NOMO-1 treated with dmso at 0.1 percent for 144 hours (cell line): Measurements from ENCODE around the gene TECRL.

Source experiments
- DNase-seq: peaks from one replicate; lab custom pipeline; 2025; ENCODE audit not compliant: unreplicated experiment; lab: John Stamatoyannopoulos, UW

The TECRL gene, protein sequence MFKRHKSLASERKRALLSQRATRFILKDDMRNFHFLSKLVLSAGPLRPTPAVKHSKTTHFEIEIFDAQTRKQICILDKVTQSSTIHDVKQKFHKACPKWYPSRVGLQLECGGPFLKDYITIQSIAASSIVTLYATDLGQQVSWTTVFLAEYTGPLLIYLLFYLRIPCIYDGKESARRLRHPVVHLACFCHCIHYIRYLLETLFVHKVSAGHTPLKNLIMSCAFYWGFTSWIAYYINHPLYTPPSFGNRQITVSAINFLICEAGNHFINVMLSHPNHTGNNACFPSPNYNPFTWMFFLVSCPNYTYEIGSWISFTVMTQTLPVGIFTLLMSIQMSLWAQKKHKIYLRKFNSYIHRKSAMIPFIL

DNA sequence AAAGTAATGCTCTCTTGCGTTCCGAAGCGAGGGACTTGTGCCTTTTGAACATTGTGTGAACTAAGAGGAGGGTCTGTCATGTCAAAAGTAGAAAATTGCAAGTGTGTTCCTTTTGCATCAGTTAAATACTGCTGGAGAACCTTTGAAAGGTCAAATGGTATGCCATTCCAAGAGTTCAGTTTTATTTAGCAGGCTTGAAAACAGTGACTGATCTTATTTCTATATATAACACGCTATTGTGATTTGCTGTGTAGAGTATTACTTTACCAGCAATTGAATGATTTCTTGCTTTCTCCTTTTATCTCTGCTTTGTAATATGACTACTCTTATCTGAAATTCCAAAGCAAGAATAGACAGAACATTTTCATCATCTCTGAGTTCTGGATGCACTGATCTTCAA, at the start of gene TECRL:
TECRL (minus strand) TSS at position 151 of the 400 bp plus-strand sequence; CDS start at position 52, 99 bp downstream.
- no peak for DNase-seq

DNA sequence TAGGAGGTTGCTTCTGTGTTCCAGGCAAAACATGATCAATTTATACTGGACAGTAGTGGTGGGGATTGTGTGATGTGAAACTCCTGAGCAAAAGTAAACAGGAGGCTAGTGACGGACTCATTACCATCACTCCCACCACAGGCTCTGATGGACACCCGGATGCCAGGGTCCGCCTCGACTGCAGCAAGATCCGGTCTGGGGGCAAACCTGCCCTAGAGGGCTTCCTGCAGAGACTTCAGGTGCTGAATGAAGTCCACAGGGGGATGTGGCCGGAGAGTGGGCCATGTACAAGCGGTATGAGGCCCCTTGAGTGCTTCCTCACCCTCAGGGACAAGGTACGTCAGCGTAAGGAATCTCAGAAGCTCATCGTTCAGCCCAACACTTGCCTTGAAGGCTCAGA, 23.4 kb upstream of the TECRL start:
- DNase-seq = no peak

- DNase-seq = no peak
These were observed 21.7 kb upstream of the TECRL start for GRCh38 chr4:64430933-64431332.

DNA sequence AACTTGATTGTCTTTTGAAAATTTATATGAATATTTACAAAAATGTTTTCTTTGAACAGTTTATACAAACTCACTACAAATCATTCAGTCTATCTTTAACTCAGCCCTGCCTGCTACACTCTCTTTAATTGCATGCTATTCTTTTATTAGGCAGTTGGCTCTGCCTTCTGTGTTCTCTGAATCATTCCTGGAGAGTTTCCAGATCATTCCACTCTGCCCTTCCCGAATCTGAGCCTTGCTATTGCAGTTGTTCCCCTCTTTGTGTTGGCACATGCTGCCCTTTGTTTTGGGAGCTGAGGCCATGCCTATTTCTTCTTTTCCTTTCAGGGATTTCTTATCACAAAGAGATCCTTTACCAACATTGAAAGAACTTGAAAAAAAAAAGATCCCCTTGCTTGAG, 8.7 kb upstream of the TECRL start:
- no peak for DNase-seq

DNA sequence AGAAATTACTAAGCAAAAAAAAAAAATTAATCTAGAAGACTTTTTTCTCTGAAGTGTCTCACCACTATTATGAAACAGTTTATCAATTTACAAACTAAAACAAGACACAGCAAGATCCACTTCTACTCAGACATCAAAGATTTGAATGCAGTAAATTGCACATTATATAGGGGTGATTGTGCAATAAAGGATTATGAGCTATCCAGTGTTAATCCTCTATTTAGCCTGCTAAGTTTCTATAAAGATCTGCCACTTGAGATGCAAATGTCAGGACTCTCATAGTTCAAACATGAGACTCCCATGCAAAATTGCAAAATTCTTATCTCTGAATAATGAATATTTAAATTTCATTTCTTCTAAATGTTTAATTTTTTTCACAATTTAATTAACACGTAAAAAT, 2.2 kb downstream of the TECRL start:
- no peak for DNase-seq

DNA sequence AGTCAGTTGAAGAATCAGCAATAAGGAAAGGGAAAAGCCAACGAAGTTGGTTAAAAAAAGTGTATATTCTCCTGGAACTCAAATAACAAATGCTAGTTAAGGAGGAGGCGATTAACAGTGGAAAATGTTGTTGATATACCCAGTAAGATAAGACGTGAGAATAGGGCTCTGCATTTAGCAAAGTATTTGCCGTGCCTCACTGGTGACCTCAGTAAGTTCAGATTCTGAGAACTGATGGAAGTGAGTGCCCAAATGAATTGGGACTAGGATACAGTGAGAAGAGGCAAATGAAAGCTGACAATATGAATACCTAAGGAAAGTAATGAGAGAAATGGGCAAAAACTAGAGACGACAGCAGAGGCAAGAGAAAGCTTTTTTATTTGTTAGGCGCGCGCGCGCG, 3.5 kb downstream of the TECRL start:
- no peak for DNase-seq

GRCh38 chr4:64402684-64403083, 6.6 kb downstream of the TECRL start:
- DNase-seq = no peak

DNA sequence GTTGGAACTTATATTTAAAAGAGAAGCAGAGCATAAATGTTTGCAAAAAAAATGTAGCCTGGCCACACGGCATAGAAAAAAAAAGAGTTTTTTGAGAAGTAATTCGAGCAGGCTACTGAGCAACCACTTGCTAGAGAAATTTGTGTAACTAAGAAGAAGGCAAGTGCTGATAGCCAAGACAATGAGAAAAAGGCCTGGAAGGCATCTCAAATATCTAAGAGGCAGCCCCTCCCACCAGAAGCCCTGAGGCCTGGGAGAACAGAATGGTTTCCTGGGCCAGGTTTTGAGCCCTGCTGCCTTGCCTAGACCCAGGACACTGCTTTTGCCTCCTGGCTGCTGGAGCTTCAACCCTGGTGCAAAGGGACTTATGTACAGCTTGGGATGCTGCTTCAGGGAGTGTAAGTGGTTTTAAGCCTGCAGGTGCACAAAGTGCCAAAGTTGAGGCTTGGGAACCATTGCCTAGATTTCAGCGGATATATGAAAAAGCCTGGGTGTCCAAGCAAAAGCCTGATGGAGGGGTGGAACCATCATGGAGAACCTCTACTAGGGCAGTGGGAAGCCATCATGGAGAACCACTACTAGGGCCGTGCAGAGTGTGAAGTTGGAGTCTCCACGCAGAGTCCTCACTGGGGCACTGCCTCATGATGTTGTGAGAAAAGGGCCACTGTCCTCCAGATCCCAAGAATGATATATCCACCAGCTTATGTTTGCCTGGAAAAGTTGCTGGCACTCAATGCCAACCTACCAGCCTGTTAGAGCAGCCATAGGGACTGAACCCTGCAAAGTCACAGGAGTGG, 9.7 kb downstream of the TECRL start:
- DNase-seq = no peak

- no peak for DNase-seq
These were observed 14.8 kb downstream of the TECRL start for GRCh38 chr4:64394469-64394868.

GRCh38 chr4:64388252-64388651, 21.0 kb downstream of the TECRL start:
- DNase-seq = no peak

- DNase-seq = no peak
These were observed 24.0 kb downstream of the TECRL start for GRCh38 chr4:64385220-64385619.

DNA sequence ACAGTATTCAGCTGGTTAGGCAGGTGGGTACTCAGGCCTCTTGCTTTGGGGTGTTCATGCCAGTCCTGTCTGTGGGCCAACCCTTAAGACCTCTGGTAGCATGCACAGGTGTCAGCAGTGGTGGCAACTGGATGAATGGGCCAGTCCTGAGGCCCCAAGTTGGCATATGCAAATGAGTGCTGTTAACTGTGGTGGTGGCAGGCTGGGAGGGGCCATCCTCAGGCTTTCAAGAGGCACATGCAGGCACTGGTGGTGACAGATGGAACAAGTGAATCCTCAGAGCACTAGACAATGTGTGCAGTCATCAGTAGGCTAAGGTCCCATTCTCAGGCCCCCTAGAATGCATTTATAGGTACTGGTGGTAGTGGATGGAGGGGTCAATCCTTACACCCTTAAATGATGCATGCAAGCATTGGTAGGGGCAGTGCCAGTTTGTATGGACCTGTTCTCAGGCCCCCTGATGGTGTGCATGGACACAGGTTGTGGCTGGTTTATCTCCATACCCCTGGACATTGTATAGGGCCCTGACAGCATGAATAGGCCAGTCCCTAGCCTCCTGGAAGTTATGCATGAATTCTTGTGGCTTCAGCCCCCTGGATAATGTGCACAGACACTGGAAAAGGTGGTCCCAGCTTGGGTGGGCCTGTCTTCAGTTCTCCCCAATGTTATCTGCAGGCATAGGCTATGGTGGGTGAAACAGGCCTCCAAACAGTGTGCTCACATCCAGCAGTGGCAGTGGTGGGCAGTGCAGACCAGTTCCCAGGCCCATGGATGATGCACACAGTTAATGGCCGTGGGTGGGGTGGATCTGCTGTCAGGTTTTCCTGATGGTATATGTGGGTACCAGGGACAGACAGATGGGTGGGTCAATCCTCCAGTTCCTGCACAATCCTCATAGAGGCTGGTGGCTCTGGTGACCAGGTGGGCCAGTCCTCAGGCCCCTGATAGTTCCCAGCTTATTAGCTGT, 24.7 kb downstream of the TECRL start:
- DNase-seq = no peak

GRCh38 chr4:64368741-64369140, 40.5 kb downstream of the TECRL start:
- no peak for DNase-seq

DNA sequence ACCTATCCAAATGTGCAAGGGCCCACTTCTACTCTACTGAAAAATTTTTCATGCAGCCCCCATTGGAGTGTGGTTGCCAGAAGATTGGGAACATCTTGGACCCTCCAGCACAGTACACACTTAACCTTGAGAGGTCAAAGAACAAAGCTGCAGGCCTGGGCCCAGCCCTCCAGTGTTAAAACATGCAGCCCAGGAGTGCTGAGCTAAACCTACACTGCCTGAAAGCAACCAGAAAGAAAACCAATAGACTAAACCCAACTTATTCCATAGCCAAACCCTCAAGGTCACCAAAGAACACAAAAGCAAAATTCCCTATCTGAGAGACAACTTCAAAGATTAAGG, 47.9 kb downstream of the TECRL start:
- no peak for DNase-seq

DNA sequence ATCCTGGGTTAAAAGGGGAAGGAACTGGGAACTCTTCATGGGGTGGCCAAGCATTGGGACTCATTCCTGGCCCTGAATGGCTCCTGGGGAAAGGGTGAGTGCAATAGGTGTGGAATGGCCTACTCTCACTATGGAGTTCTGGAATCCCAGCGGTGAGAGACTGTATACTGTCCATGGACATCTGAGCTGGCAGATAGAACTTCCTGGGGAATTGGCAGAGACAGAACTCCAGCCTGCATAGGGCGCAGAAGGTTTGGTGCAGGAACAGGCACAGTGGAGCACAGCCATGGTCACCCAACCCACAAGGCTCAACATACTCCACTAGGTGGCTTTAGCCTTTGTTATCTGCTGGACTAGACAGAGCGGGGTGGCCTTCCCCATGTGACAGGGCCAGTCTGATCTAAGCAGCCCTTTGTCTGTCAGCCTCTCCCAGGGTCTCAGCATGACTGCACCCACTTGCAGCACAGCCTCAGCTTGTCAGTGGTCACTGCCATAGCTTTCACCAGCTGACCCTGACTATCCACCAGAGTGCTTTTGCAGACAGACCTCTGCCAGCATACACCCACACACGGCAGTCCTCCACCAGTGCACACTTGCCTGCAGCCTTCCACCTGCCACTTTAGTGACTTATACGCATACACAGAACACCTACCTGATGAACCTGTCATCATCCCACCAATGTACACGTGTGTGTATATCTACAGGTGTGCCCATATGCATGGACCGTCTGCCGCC, 48.4 kb downstream of the TECRL start:
- DNase-seq = no peak

GRCh38 chr4:64359489-64359888, 49.8 kb downstream of the TECRL start:
- DNase-seq = no peak

DNA sequence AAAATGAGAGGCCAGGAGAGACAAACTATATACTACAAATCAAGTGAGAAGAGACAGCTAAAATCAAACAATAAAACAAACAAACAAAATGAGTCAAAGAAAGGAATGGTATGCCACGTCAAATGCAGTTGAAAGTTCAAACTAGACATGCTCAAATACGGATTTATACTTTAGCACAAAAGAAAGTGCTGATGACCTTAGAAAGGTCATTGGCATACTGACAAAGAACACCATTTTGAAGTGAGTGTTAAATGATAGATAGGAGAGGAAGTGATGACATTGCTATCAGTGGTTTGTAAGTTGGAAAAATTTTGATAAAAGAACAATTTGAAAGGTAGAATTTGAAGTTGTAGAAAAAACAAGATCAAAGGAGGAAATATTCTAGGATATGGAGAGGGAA, 55.3 kb downstream of the TECRL start:
- no peak for DNase-seq

- DNase-seq = no peak
These were observed 67.5 kb downstream of the TECRL start for GRCh38 chr4:64341711-64342110.

DNA sequence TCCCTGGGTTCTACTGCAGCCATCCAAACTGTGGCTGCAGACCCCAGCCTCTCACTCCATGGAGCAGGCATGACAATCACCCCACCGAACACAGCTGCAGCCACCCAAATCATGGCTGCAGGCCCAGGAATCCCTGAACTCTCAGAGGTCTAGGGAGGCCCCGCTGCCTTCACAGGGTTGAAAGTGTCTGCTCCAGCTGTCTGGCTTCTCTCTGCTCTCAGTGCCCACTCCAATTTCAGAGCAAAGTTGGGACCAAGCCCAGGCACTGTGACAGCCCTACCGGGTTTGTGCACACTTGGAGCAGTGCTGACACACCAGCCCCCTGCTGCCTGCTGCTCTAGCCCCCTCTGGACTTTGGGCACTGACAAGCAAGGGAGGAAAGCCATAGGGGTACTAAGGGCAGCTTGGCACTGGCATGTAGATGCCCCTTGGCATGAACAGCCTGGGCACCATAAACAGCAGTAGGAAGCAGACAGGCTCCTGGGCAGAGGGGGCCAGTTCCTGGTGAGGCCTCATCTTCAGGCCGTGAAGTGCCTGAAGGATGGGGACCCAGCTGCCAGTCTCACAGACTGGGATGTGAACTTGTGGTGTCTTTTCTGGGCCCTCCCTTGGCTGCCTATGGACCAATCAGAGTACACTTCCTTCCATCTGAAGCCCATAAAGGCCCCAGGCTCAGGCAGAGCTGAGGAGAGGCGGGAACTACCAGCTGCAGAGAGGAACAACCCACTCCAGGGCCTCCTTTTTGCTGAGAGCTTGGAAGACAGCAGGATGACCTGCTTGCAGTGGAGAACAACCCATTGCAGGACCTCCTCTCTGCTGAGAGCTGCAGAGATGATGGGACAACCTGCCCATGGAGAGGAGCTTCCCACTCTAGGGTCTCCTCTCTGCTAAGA, 68.8 kb downstream of the TECRL start:
- DNase-seq = no peak

DNA sequence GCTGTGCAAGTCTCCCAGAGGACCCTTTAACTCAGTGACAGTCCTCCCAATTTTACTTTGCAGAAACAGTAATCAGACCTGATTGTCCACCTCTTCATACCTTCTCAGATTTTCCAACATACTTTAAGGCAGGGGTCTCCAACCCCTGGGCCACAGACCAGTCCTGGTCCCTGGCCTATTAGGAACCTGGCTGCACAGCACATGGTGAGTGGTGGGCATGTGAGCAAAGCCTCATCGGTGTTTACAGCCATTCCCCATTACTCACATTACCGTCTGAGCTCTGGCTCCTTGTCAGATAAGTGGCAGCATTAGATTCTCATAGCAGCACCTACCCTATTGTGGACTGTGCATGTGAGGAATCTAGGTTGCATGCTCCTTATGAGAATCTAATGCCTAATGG, 74.3 kb downstream of the TECRL start:
- no peak for DNase-seq
